Panc1 (cell line): ENCODE data around the gene TSHR. TPM values are rescaled to one million over a fixed set of nuclear protein-coding genes. Genes with fewer than 3 reads are reported as not detected.

ENCODE experiments used
- ATAC-seq: fragments of 200-7000 bp; cut with Tn5 transposase; 2 replicates; pipeline ENCODE4 v1.9.1; 2020; ENCODE audit warnings: mild to moderate bottlenecking, moderate library complexity
- BruUV-seq: library from RNA; stranded (reverse); fragments of 400-500 nt; replicated peaks from 2 replicates; lab custom pipeline; 2021; lab: Mats Ljungman, UMichigan
- CTCF ChIA-PET: fragments of 300-600 bp; sonication (Branson Sonifier 250); formaldehyde crosslinking; loops from one replicate; lab custom pipeline; 2022; ENCODE audit warnings: antibody characterized with exemption; lab: Charles Lee
- POLR2A ChIA-PET: fragments of 300-600 bp; sonication (Branson Sonifier 250); formaldehyde crosslinking; loops from one replicate; lab custom pipeline; 2022; ENCODE audit warnings: antibody characterized with exemption; lab: Charles Lee
- DNase-seq: peaks from one replicate; pipeline ENCODE4 v3.0.0-alpha.2; 2010; ENCODE audit warnings: low read depth, low spot score
- H3K27ac ChIP-seq: 2 replicates; pipeline ENCODE4 v1.5.1; 2011; ENCODE audit warnings: mild to moderate bottlenecking, low read length, inconsistent platforms
- H3K27me3 ChIP-seq: fragments of 200-500 bp; sonication (Bioruptor generic); 2 replicates; pipeline ENCODE4 v1.6.0; 2014; ENCODE audit warnings: low read length, inconsistent platforms; ENCODE audit not compliant: control insufficient read depth, insufficient read depth
- H3K36me3 ChIP-seq: fragments of 200-500 bp; sonication (Bioruptor generic); 2 replicates; pipeline ENCODE4 v1.5.1; 2014; ENCODE audit warnings: inconsistent platforms, mild to moderate bottlenecking, low read length, moderate library complexity; ENCODE audit not compliant: control insufficient read depth, insufficient read depth
- H3K4me1 ChIP-seq: 2 replicates; pipeline ENCODE4 v1.5.1; 2011; ENCODE audit warnings: inconsistent platforms, mild to moderate bottlenecking, low read length, moderate library complexity; ENCODE audit not compliant: control insufficient read depth, insufficient read depth
- H3K4me3 ChIP-seq, 2 experiments: 2 replicates each; pipeline ENCODE4 v1.5.1; 2011 to 2012; ENCODE audit warnings: low read depth in 2 of 2, low read length in 2 of 2, mild to moderate bottlenecking in 2 of 2, inconsistent platforms in 1 of 2, moderate library complexity in 1 of 2
- H3K9me3 ChIP-seq: fragments of 200-500 bp; sonication (Bioruptor generic); 2 replicates; pipeline ENCODE4 v1.5.1; 2014; ENCODE audit warnings: low read depth, mild to moderate bottlenecking, inconsistent platforms, low read length, moderate library complexity; ENCODE audit not compliant: control insufficient read depth, insufficient read depth
- CTCF ChIP-seq: fragments of 450-650 bp; IDR thresholded peaks from 2 replicates; pipeline ENCODE4 v1.5.1; 2017; ENCODE audit warnings: mild to moderate bottlenecking
- POLR2AphosphoS5 ChIP-seq: IDR thresholded peaks from 2 replicates; pipeline ENCODE4 v1.6.1; 2012; ENCODE audit warnings: mild to moderate bottlenecking, low read depth, low read length, moderate library complexity
- REST ChIP-seq, 2 experiments: IDR thresholded peaks; 2 replicates each; pipeline ENCODE4 v1.6.1; 2011 to 2012; ENCODE audit warnings: low read depth in 2 of 2, control low read depth in 1 of 2, low read length in 1 of 2, mild to moderate bottlenecking in 1 of 2, moderate library complexity in 1 of 2; ENCODE audit not compliant: insufficient read depth in 1 of 2
- SIN3A ChIP-seq: IDR thresholded peaks from 2 replicates; pipeline ENCODE4 v1.6.1; 2012; ENCODE audit warnings: low read depth, mild to moderate bottlenecking, low read length, moderate library complexity, borderline replicate concordance; ENCODE audit not compliant: insufficient read depth
- TCF7L2 ChIP-seq: IDR thresholded peaks from 2 replicates; pipeline ENCODE4 v1.6.1; 2011; ENCODE audit warnings: mild to moderate bottlenecking, low read depth, low read length, inconsistent platforms
- in situ Hi-C: cut with HindIII; loops from 2 replicates; pipeline ENCODE4 v1.10.0; 2016; ENCODE audit warnings: low sequenced_read_pairs, low pct_unique_long_range_greater_than_20kb
- intact Hi-C: fragments of 100-400 bp; cut with micrococcal nuclease; formaldehyde crosslinking; loops from one replicate; pipeline ENCODE4 v1.10.0; 2022; ENCODE audit not compliant: unreplicated experiment
- total RNA-seq: library from RNA; stranded (reverse); gene quantifications from one replicate; pipeline ENCODE4 v1.2.1, GENCODE V29; 2021; ENCODE audit not compliant: unreplicated experiment

The TSHR gene
- total RNA-seq, 1 experiment from 2014 or later = not detected

GRCh38 chr14:81165188-81165587 lies 209.8 kb downstream of the TSHR start:
- in situ Hi-C loops (no loop called here), intact Hi-C loops (no loop called here)
- Histone ChIP-seq H3K27me3 (no peaks in the 10 kb centered on the region), H3K4me3 (no peak overlapping the region), H3K9me3 (no peaks in the 10 kb centered on the region), H3K27ac (no peak overlapping the region), H3K36me3 (no peaks in the 10 kb centered on the region), H3K4me1 (no peaks in the 10 kb centered on the region; the same call in 1 of the 2 replicates)
- DNase-seq = no peak
- ATAC-seq = no peak
- TF ChIP-seq TCF7L2 (no peak), REST (IDR thresholded peaks at IDR 0.05; ENCODE audit: insufficient read depth in 1 of 2, low read depth in 2 of 2, low read length in 1 of 2) (no peak), SIN3A (no peak)
- ChIA-PET CTCF (interaction anchor here (0.5 kb wide), 1 partner anchor 49 kb away, joined by 3 read pairs; no protein-coding TSS in a partner anchor), POLR2A (no interaction called here)
- BruUV-seq = no TSS peak

GRCh38 chr14:81166121-81166520 lies 210.7 kb downstream of the TSHR start:
- DNase-seq (no peak), ATAC-seq (no peak)
- Histone ChIP-seq H3K4me1 (no peaks in the 10 kb centered on the region; the same call in 1 of the 2 replicates), H3K27ac (no peak overlapping the region), H3K36me3 (no peaks in the 10 kb centered on the region), H3K4me3 (no peak overlapping the region), H3K27me3 (no peaks in the 10 kb centered on the region), H3K9me3 (no peaks in the 10 kb centered on the region)
- intact Hi-C loops = no loop called here
- BruUV-seq = no TSS peak
- ChIA-PET CTCF (no interaction called here), POLR2A (no interaction called here)
- in situ Hi-C loops = no loop called here
- TF ChIP-seq REST (IDR thresholded peaks at IDR 0.05; ENCODE audit: insufficient read depth in 1 of 2, low read depth in 2 of 2, low read length in 1 of 2) = no peak
- TF ChIP-seq CTCF = no peak
- TF ChIP-seq SIN3A = no peak
- TF ChIP-seq POLR2AphosphoS5 = no peak
- TF ChIP-seq TCF7L2 = no peak
